Upper lobe of left lung (tissue), 6 donors: ENCODE data around the gene ARHGEF37. TPM values are rescaled to one million over a fixed set of nuclear protein-coding genes. Genes with fewer than 3 reads are reported as not detected.

ENCODE experiments used
- ATAC-seq, 2 donors: fragments of 200-7000 bp; cut with Tn5 transposase; one replicate each; pipeline ENCODE4 v1.9.1; 2022; ENCODE audit warnings: mild to moderate bottlenecking in 2 of 2, moderate library complexity in 2 of 2; ENCODE audit not compliant: low FRiP score in 2 of 2
- DNase-seq, 2 donors: peaks; one replicate each; pipeline ENCODE4 v3.0.0-alpha.2; 2019 to 2020
- H3K27ac ChIP-seq, 4 donors: fragments of 200-600 bp; sonication (generic); one replicate each; pipeline ENCODE4 v1.5.1; 2016 to 2019
- H3K27me3 ChIP-seq, 4 donors: fragments of 200-600 bp; sonication (generic); one replicate each; pipeline ENCODE4 v1.5.1; 2017 to 2019
- H3K36me3 ChIP-seq, 4 donors: fragments of 200-600 bp; sonication (generic); one replicate each; pipeline ENCODE4 v1.5.1; 2016 to 2019
- H3K4me1 ChIP-seq, 4 donors: fragments of 200-600 bp; sonication (generic); one replicate each; pipeline ENCODE4 v1.5.1; 2018 to 2019
- H3K4me3 ChIP-seq, 4 donors: fragments of 200-600 bp; sonication (generic); one replicate each; pipeline ENCODE4 v1.5.1; 2017 to 2019; ENCODE audit warnings: mild to moderate bottlenecking in 2 of 4, moderate library complexity in 1 of 4
- H3K9me3 ChIP-seq, 4 donors: fragments of 200-600 bp; sonication (generic); one replicate each; pipeline ENCODE4 v1.5.1; 2018 to 2019
- EP300 ChIP-seq, 4 donors: sonication (generic); formaldehyde crosslinking; IDR thresholded peaks; one replicate each; pipeline ENCODE4 v1.5.1; 2017; ENCODE audit warnings: antibody characterized with exemption in 4 of 4, control low read depth in 2 of 4
- POLR2A ChIP-seq, 4 donors: fragments of 450-650 bp; IDR thresholded peaks; one replicate each; pipeline ENCODE4 v1.5.1; 2016 to 2017; ENCODE audit warnings: antibody characterized with exemption in 4 of 4, mild to moderate bottlenecking in 2 of 4
- POLR2AphosphoS5 ChIP-seq, 2 donors: sonication (generic); formaldehyde crosslinking; IDR thresholded peaks; one replicate each; pipeline ENCODE4 v1.5.1; 2017; ENCODE audit warnings: antibody characterized with exemption in 2 of 2
- WGBS, 2 donors: methylation state at CpG; one replicate each; pipeline ENCODE4 v1.1.5; 2017 to 2018; 5-methylcytosine and 5-hydroxymethylcytosine counted together
- total RNA-seq, 6 donors: library from RNA; depleted of rRNA in 4 of 6; stranded (reverse); fragments of >200 nt in 4 of 6; gene quantifications; one replicate each; pipeline versions ENCODE4 v1.1.0 to v1.2.1, GENCODE V29; 2016 to 2021
- TF ChIP-seq, protein P1 (sequence below), 6 experiments: fragments of 450-650 bp in 4 of 6; fragments of 200-600 bp in 2 of 6; sonication (generic) in 2 of 6; IDR thresholded peaks; one replicate each; pipeline ENCODE4 v1.5.1; 2016 to 2019; ENCODE audit warnings: antibody characterized with exemption in 6 of 6
- donor health status: DM: no; HTN: no; CAD: no; lungs with moderate emphysema.
- donor health status: DM: no; HTN: yes; CAD: no; lungs with severe emphysema.

ARHGEF37 gene
- total RNA-seq, 6 donors from 2014 or later, result 4.3 to 13.6 (median 10.0) TPM

- H3K27ac ChIP-seq, result peak overlapping the region in 1 of 4 donors; percentile 23
- H3K36me3 ChIP-seq, result peaks cover 0 to 26% (median 9%) of the 10 kb centered on the region in 4 donors
- WGBS, 2 donors, result 73 to 74% methylated on average over 5 of the region's 5 CpGs
- ATAC-seq (peak; percentile 43 to 88), DNase-seq (no peak)
- H3K4me3 ChIP-seq, result no peak overlapping the region
- no peak for TF ChIP-seq EP300 (IDR thresholded peaks at IDR 0.05)
- no peak for TF ChIP-seq POLR2AphosphoS5 (IDR thresholded peaks at IDR 0.05)
- no peak for TF ChIP-seq POLR2A (IDR thresholded peaks at IDR 0.05)
- TF ChIP-seq, protein P1, sequence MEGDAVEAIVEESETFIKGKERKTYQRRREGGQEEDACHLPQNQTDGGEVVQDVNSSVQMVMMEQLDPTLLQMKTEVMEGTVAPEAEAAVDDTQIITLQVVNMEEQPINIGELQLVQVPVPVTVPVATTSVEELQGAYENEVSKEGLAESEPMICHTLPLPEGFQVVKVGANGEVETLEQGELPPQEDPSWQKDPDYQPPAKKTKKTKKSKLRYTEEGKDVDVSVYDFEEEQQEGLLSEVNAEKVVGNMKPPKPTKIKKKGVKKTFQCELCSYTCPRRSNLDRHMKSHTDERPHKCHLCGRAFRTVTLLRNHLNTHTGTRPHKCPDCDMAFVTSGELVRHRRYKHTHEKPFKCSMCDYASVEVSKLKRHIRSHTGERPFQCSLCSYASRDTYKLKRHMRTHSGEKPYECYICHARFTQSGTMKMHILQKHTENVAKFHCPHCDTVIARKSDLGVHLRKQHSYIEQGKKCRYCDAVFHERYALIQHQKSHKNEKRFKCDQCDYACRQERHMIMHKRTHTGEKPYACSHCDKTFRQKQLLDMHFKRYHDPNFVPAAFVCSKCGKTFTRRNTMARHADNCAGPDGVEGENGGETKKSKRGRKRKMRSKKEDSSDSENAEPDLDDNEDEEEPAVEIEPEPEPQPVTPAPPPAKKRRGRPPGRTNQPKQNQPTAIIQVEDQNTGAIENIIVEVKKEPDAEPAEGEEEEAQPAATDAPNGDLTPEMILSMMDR (IDR thresholded peaks at IDR 0.05), result no peak
- no peaks in the 10 kb centered on the region for H3K27me3 ChIP-seq
- H3K9me3 ChIP-seq, result no peaks in the 10 kb centered on the region
- H3K4me1 ChIP-seq, result peaks cover 0 to 4% (median under 1%) of the 10 kb centered on the region in 4 donors
Observed at GRCh38 chr5:149611326-149611725, 30.0 kb downstream of the ARHGEF37 start.

GRCh38 chr5:149614034-149614907 lies 33.0 kb downstream of the ARHGEF37 start:
- Histone ChIP-seq H3K27ac (no peak overlapping the region), H3K9me3 (no peaks in the 10 kb centered on the region), H3K4me1 (no peaks in the 10 kb centered on the region), H3K4me3 (no peak overlapping the region), H3K36me3 (peaks cover 0 to 38% (median 13%) of the 10 kb centered on the region in 4 donors), H3K27me3 (no peaks in the 10 kb centered on the region)
- TF ChIP-seq POLR2A (IDR thresholded peaks at IDR 0.05) (no peak), EP300 (IDR thresholded peaks at IDR 0.05) (no peak), POLR2AphosphoS5 (IDR thresholded peaks at IDR 0.05) (no peak)
- TF ChIP-seq, protein P1 (IDR thresholded peaks at IDR 0.05), result no peak
- DNase-seq (no peak), ATAC-seq (no peak)
- WGBS, 2 donors, result 89 to 94% methylated on average over 8 of the region's 8 CpGs

DNA sequence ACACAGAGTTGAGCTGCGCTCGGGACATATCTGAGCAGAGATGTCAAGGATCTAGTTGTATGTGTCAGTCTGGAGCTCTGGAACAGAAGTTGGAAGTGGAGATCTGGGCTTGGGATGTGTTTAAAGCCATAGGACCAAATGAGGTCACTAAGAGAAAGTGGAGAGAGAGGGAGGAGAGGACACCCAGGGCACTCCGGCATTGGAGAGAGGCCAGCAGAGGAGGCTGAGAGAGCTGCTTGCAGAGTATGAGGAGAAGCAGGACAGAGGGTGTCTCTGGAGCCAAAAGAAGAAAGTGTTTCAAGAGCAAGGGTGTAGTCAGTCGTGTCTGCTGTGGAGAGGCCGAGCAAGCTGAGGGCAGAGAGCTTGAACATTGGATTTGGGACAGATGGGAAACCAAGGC lies 34.7 kb downstream of the ARHGEF37 start:
- Histone ChIP-seq H3K27me3 (no peaks in the 10 kb centered on the region), H3K4me1 (no peaks in the 10 kb centered on the region), H3K9me3 (no peaks in the 10 kb centered on the region), H3K4me3 (no peak overlapping the region), H3K27ac (no peak overlapping the region), H3K36me3 (peaks cover 0 to 21% (median 9%) of the 10 kb centered on the region in 4 donors)
- 69 to 73% methylated on average over 5 of the region's 5 CpGs for WGBS, 2 donors
- ATAC-seq (peak in 1 of 2 donors; percentile 65), DNase-seq (no peak)
- TF ChIP-seq EP300 (IDR thresholded peaks at IDR 0.05), result no peak
- TF ChIP-seq POLR2A (IDR thresholded peaks at IDR 0.05), result no peak
- TF ChIP-seq, protein P1 (IDR thresholded peaks at IDR 0.05), result no peak
- TF ChIP-seq POLR2AphosphoS5 (IDR thresholded peaks at IDR 0.05), result no peak

- no peaks in the 10 kb centered on the region for H3K4me1 ChIP-seq
- H3K9me3 ChIP-seq, result no peaks in the 10 kb centered on the region
- DNase-seq (no peak), ATAC-seq (no peak)
- WGBS, 2 donors, result 72 to 76% methylated on average over 3 of the region's 3 CpGs
- H3K36me3 ChIP-seq, result peaks cover 0 to 26% (median 8%) of the 10 kb centered on the region in 4 donors
- no peak overlapping the region for H3K4me3 ChIP-seq
- H3K27ac ChIP-seq, result no peak overlapping the region
- TF ChIP-seq EP300 (IDR thresholded peaks at IDR 0.05) (no peak), POLR2AphosphoS5 (IDR thresholded peaks at IDR 0.05) (no peak), POLR2A (IDR thresholded peaks at IDR 0.05) (no peak)
- TF ChIP-seq, protein P1 (IDR thresholded peaks at IDR 0.05), result no peak
- H3K27me3 ChIP-seq, result no peaks in the 10 kb centered on the region
Observed at GRCh38 chr5:149616727-149617285, 35.5 kb downstream of the ARHGEF37 start.
